Adrenal gland (tissue), 5 donors: Measurements from ENCODE around the gene HCRT.

Experiments
- CTCF ChIP-seq, 6 experiments: fragments of 450-650 bp in 4 of 6; fragments of 200-600 bp in 2 of 6; sonication (generic) in 1 of 6; IDR thresholded peaks; 1 replicate in 5 of 6; 2 replicates in 1 of 6; pipeline versions ENCODE4 v1.5.1 to v1.8.0; 2016 to 2021; ENCODE audit warnings: antibody characterized with exemption in 6 of 6, mild to moderate bottlenecking in 2 of 6, moderate library complexity in 1 of 6
- POLR2A ChIP-seq, 2 donors: fragments of 450-650 bp; IDR thresholded peaks; one replicate each; pipeline ENCODE4 v1.6.1; 2017; ENCODE audit warnings: antibody characterized with exemption in 2 of 2, mild to moderate bottlenecking in 2 of 2, moderate library complexity in 1 of 2
- donor health status: DM: no; HTN: no; CAD: no.

- TF ChIP-seq POLR2A (IDR thresholded peaks at IDR 0.05): peak in 1 of 2 donors; percentile 54
- peak in 2 of 6 experiments; percentile 4 to 25 for TF ChIP-seq CTCF (IDR thresholded peaks at IDR 0.05)
Observed at GRCh38 chr17:42211921-42212341, 26.7 kb upstream of the HCRT start.
